Activated T-cell treated with anti-CD3 and anti-CD28 coated beads, Interleukin-2, amount 50 U/mL, for 72 hours (primary cell): Measurements from ENCODE around the gene SERINC4. TPM values are rescaled to one million over a fixed set of nuclear protein-coding genes. Genes with fewer than 3 reads are reported as not detected.
"Not testable (repeated sequence)": the region's sequence is repeated elsewhere in the genome, so short reads cannot be mapped to it uniquely, and the experiment has no call there.

ENCODE experiments used
- ATAC-seq, 2 donors: fragments of 150-1000 bp; cut with Tn5 transposase; replicated peaks in 1 of 2; 2 replicates each; pipeline ENCODE4 v1.10.0; 2021; ENCODE audit warnings: moderate library complexity in 2 of 2, mild to moderate bottlenecking in 1 of 2
- DNase-seq, 2 donors: peaks; one replicate each; pipeline ENCODE4 v3.0.0; 2021 to 2022; ENCODE audit warnings: mixed read lengths in 1 of 2
- H3K27ac Mint-ChIP-seq: one replicate; pipeline ENCODE4 v1.8.0; 2022; ENCODE audit warnings: mild to moderate bottlenecking, moderate library complexity, mixed read lengths
- H3K27me3 Mint-ChIP-seq: one replicate; pipeline ENCODE4 v1.8.0; 2022; ENCODE audit warnings: low read depth, mixed read lengths
- H3K36me3 Mint-ChIP-seq, 2 donors: one replicate each; pipeline ENCODE4 v1.8.0; 2022; ENCODE audit warnings: mixed read lengths in 2 of 2, mild to moderate bottlenecking in 1 of 2; ENCODE audit not compliant: insufficient read depth in 2 of 2
- H3K4me1 Mint-ChIP-seq: one replicate; pipeline ENCODE4 v1.8.0; 2022; ENCODE audit warnings: low read depth, mixed read lengths
- H3K4me3 Mint-ChIP-seq, 2 donors: one replicate each; pipeline ENCODE4 v1.8.0; 2022; ENCODE audit warnings: mild to moderate bottlenecking in 2 of 2, mixed read lengths in 2 of 2, moderate library complexity in 2 of 2
- H3K9me3 Mint-ChIP-seq, 2 donors: one replicate each; pipeline ENCODE4 v1.8.0; 2022; ENCODE audit warnings: mixed read lengths in 2 of 2
- total RNA-seq, 2 donors: library from RNA; stranded (reverse); gene quantifications; one replicate each; pipeline ENCODE4 v1.2.3, GENCODE V29; 2022

Gene SERINC4
- total RNA-seq, 2 donors from 2014 or later, result 0.14 to 0.23 TPM

DNA sequence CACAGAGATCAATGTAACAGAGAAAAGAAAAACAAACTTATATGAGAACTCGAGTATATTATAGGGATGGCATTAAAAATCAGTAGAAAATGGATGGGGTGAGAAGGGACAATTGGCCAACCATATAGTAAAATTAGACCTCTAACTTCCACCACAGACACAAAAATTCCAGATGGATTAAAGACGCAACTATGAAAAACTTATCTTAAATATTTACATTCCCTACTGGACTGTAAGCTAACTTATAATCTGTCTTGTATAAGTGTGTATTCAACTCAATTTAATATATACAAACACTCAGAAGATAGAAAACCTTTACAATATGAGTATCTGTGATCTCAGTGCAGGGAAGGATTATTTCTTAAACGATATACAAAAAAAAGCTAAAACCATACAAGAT lies 21.5 kb upstream of the SERINC4 start:
- DNase-seq (no peak), ATAC-seq (no peak)
- H3K36me3 Mint-ChIP-seq, result peaks cover 8 to 22% of the 10 kb centered on the region in 2 donors
- peak overlapping the region; percentile 91 for H3K27ac Mint-ChIP-seq
- peak overlapping the region; percentile 48 to 77 for H3K4me3 Mint-ChIP-seq
- H3K27me3 Mint-ChIP-seq, result no peaks in the 10 kb centered on the region
- H3K9me3 Mint-ChIP-seq, result no peaks in the 10 kb centered on the region
- H3K4me1 Mint-ChIP-seq, result peaks cover 66% of the 10 kb centered on the region

DNA sequence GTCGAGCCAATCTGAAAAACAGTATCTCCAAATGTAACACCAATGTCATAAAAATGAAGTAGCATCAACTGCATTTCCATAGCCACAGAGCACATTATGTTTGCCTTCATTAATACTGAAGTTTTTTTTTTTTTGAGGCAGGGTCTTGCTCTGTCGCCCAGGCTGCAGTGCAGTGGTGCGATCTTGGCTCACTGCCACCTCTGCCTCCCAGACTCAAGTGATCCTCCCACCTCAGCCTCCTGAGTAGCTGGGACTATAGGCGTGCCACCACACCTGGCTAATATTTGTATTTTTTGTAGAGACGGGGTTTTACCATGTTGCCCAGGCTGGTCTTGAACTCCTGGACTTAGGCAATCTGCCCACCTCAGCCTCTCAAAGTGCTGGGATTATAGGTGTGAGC lies 15.0 kb upstream of the SERINC4 start:
- DNase-seq, H3K27me3 Mint-ChIP-seq, ATAC-seq, H3K4me3 Mint-ChIP-seq, H3K9me3 Mint-ChIP-seq: not testable (repeated sequence)
- peaks cover 14% of the 10 kb centered on the region for H3K4me1 Mint-ChIP-seq
- peak overlapping the region; percentile 20 for H3K27ac Mint-ChIP-seq
- peaks cover 15 to 29% of the 10 kb centered on the region in 2 donors for H3K36me3 Mint-ChIP-seq

DNA sequence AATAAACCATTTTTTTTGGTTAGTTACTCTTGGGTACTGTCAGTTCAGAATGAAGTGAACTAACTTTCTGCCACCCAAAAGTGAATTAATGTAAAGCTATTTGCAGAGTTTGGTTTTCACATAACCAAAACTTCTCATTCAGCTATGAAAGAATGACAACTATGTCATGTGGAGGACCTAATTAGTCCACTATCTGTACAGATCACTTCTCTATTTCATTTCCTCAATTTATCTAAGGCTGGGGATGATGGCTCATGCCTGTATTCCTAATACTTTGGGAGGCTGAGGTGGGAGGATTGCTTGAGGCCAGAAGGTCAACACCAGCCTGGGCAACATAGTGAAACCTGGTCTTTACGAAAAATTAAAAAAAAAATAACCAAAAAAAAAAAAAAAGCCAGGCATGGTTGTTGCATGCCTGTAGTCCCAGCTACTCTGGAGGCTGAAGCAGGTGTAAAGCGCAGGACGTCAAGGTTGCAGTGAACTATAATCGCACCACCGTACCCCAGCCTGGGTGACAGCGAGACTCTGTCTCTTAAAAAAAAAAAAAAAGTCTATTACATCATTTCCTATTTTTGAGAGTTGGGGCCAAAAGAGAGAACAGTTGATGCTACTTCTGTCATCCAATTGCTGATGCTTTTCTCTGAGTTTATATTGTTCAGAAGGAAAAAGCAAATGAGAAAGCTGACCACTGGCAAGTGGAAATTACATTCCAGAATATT lies 9.1 kb upstream of the SERINC4 start:
- Mint-ChIP-seq H3K36me3 (peaks cover 22 to 33% of the 10 kb centered on the region in 2 donors), H3K9me3 (no peaks in the 10 kb centered on the region), H3K27ac (peak overlapping the region; percentile 91)

DNA sequence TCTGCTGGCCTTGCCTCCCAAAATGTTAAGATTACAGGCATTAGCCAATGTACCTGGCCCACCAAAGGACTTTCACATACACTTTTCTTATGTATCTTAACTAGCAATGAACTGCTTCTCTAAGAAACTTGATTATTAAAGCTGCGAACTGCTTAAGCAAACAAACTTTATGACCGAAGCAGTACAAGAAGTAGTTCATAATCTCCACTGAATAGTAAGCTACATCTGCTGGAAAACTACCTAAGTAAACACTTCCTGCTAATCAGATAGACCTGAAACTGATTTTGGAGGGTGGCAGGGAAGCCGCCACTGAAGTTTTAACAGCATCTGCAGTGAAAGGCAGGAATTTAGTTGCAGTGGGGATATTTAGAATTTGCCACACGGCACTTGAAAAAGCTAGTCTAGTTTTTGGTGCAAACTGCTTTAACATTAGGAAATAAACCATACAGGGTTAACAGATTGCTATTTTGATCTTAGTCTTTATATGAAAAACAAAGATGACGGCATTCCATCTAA lies 8.5 kb upstream of the SERINC4 start:
- Mint-ChIP-seq H3K4me1 (peaks cover 4% of the 10 kb centered on the region), H3K9me3 (no peaks in the 10 kb centered on the region), H3K36me3 (peaks cover 22 to 37% of the 10 kb centered on the region in 2 donors), H3K27ac (no peak overlapping the region), H3K4me3 (no peak overlapping the region), H3K27me3 (no peaks in the 10 kb centered on the region)
- DNase-seq, result no peak
- no peak for ATAC-seq

More for the DNA sequence above, 9.1 kb upstream of the SERINC4 start:
- DNase-seq, result no peak
- Mint-ChIP-seq H3K4me1 (peaks cover 4% of the 10 kb centered on the region), H3K27me3 (no peaks in the 10 kb centered on the region), H3K4me3 (no peak overlapping the region)
- no peak for ATAC-seq

DNA sequence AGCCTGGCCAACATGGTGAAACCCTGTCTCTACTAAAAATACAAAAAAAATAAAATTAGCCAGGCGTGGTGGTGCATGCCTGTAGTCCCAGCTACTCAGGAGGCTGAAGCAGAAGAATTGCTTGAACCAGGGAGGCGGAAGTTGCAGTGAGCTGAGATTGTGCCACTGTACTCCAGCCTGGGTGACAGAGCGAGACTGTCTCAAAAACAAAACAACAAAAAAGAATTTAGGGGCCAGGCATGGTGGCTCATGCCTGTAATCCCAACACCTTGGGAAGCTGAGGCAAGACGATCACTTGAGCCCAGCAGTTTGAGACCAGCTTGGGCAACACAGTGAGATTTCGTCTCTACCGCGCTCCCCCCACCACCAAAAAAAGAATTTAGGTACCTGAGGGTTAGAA lies 2.7 kb upstream of the SERINC4 start:
- H3K36me3 Mint-ChIP-seq, result peaks cover 16 to 42% of the 10 kb centered on the region in 2 donors
- not testable (repeated sequence) for H3K27me3 Mint-ChIP-seq, H3K4me3 Mint-ChIP-seq, H3K9me3 Mint-ChIP-seq, DNase-seq, ATAC-seq, H3K27ac Mint-ChIP-seq
- peaks cover 34% of the 10 kb centered on the region for H3K4me1 Mint-ChIP-seq

DNA sequence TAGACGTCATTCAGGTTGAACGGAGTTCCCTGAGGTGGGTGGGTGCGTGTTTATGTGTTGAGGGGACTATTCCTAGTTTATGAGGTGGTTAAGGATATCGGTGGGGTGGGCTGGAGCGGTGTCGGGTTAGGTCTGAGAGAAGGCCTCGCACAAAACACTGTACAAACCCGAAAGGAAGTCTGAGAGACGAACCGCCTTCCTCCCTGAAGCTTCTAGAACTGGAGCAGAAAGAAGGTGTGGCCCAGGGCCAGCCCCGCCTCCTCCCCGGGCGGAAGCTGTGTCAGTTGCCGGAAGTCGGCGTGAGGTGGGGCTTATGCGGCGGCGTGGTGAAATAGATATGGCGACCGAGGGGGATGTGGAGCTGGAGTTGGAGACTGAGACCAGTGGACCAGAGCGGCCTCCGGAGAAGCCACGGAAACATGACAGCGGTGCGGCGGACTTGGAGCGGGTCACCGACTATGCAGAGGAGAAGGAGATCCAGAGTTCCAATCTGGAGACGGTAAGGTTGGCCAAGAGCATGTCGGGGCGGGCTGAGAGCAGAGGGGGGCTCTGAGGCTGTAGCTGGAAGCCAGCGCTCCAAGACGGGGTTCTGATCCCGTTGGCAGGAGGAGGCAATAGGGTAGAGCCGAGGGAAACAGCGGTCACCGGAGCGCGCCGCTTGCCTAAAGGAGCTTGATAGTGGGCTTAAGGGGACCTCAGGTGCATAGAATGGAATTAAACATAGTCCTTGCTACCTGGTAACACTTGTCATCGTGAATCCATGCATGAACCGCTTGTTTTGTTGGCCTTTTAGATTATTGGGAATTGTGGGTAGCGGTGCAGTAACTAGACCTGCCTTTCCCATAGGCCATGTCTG lies 494 bp upstream of the SERINC4 start, which contains the start of gene HYPK:
TSS of gene HYPK (plus strand) at position 314 of the 856 bp plus-strand sequence. CDS start at position 338, 24 bp downstream.
- DNase-seq (peak; percentile 94), ATAC-seq (peak; percentile 98)
- H3K4me3 Mint-ChIP-seq, result peak within 1 kb of the TSS; percentile 89 to 91
- H3K36me3 Mint-ChIP-seq, result peaks cover 7 to 39% of the 10 kb centered on the region in 2 donors
- peak within 1 kb of the TSS; percentile 89 for H3K27ac Mint-ChIP-seq
- no peaks in the 10 kb centered on the region for H3K9me3 Mint-ChIP-seq
- no peaks in the 10 kb centered on the region for H3K27me3 Mint-ChIP-seq
- H3K4me1 Mint-ChIP-seq, result peaks cover 46% of the 10 kb centered on the region

DNA sequence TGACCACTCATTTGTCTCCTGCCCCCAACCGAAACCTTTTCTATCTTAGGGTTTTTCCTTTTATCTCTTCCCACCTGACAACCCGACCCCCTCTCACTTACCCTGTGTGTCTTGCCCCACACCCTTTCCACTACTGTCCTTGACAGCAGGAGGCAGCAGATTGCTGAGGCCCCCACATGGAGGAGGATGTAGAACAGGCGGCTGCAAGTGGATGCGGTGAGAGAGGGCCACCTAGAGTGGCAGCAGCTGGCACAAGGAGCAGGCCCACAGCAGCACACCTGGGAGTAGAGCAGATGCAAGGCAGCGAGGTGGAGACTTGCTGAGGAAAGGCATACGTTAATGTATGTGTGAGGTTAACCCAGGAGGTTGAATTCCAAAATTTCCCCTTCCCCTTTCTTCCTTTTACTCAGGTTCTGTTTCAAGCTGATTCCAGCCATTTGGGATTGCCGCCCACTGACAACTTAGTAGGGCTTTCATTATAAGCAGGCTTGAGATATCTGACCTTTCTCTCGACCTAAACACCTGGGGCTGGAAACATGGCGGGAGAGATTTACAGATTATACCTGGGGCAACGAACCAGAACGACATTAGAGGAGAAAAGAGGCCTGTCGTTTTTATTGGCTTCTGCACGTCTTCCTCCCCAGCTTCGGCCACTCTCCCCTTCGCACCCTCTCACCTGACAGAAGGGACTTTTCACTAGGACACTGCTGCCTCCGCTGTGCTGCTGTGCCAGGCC lies 643 bp downstream of the SERINC4 start:
- H3K4me1 Mint-ChIP-seq, result peaks cover 57% of the 10 kb centered on the region
- H3K27me3 Mint-ChIP-seq, result no peaks in the 10 kb centered on the region
- H3K4me3 Mint-ChIP-seq, result peak overlapping the region; percentile 20 to 91
- DNase-seq (no peak), ATAC-seq (no peak)
- no peaks in the 10 kb centered on the region for H3K9me3 Mint-ChIP-seq
- peaks cover 12 to 42% of the 10 kb centered on the region in 2 donors for H3K36me3 Mint-ChIP-seq
- no peak overlapping the region for H3K27ac Mint-ChIP-seq

DNA sequence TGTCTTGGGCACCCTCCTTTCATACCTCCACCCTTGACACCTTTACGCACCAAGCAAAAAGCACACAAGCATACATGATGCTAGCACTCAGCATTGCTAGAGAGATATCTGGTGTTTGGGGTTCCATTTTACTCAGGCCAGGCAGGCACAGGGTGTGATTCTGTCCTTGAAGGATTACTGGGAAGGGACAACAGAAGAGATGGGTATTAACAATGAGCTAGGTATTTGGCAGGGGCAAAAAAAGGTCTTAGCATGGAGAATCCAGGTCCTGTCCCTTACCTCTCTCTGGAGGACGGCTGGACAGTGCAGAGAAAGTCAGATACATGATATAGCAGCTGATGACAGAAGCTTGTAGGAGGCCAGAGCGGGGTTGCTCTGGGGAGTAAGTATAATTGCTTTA lies 3.5 kb downstream of the SERINC4 start:
- no peaks in the 10 kb centered on the region for H3K9me3 Mint-ChIP-seq
- H3K27ac Mint-ChIP-seq, result peak overlapping the region; percentile 27
- peaks cover 21 to 48% of the 10 kb centered on the region in 2 donors for H3K36me3 Mint-ChIP-seq
- ATAC-seq (no peak), DNase-seq (no peak)
- no peak overlapping the region for H3K4me3 Mint-ChIP-seq
- no peaks in the 10 kb centered on the region for H3K27me3 Mint-ChIP-seq
- peaks cover 68% of the 10 kb centered on the region for H3K4me1 Mint-ChIP-seq

DNA sequence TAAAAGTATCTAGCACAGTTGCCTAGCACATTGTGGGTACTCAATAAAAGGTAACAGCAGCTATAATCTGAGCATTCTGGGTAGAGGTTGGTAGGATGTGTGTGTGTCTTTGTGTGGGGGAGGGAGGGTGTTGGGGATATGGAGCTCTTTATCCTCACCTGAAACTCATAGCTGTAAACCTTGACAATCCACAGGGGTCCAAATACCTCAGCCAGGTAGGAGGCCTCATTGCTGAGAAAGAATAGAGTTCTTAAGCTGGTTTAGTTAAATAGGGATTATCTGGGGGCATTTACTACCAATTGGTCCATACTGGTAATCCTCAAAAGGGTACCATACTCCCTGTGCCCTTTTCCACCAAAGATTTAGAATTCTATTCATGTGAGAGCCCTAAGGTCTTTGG lies 4.0 kb downstream of the SERINC4 start:
- peaks cover 67% of the 10 kb centered on the region for H3K4me1 Mint-ChIP-seq
- ATAC-seq, result no peak
- no peak overlapping the region for H3K27ac Mint-ChIP-seq
- peaks cover 21 to 42% of the 10 kb centered on the region in 2 donors for H3K36me3 Mint-ChIP-seq
- DNase-seq, result no peak
- H3K4me3 Mint-ChIP-seq, result no peak overlapping the region
- no peaks in the 10 kb centered on the region for H3K27me3 Mint-ChIP-seq
- H3K9me3 Mint-ChIP-seq, result no peaks in the 10 kb centered on the region

DNA sequence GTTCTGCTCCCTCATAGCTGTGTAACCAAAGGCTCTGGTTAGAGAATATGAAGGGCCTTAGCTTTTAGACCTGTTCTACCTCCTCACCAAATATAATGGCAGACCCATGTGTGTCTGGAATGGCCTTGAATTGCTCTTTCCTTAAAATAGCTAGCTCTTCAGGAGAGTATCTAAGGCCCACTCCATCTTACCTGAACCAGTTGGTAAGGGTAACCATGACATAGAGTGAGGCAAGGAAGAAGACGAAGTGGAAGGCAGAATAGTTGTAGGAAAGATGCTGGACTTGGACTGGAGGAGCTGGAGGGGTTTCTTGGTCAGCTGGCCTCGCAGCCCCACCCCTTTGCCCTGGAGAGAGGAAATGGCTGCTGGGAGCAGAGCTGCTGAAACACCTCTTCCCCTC lies 4.8 kb downstream of the SERINC4 start:
- DNase-seq, result no peak
- H3K4me3 Mint-ChIP-seq, result no peak overlapping the region
- no peaks in the 10 kb centered on the region for H3K9me3 Mint-ChIP-seq
- peaks cover 65% of the 10 kb centered on the region for H3K4me1 Mint-ChIP-seq
- no peak for ATAC-seq
- H3K27me3 Mint-ChIP-seq, result no peaks in the 10 kb centered on the region
- no peak overlapping the region for H3K27ac Mint-ChIP-seq
- H3K36me3 Mint-ChIP-seq, result peaks cover 19 to 37% of the 10 kb centered on the region in 2 donors

DNA sequence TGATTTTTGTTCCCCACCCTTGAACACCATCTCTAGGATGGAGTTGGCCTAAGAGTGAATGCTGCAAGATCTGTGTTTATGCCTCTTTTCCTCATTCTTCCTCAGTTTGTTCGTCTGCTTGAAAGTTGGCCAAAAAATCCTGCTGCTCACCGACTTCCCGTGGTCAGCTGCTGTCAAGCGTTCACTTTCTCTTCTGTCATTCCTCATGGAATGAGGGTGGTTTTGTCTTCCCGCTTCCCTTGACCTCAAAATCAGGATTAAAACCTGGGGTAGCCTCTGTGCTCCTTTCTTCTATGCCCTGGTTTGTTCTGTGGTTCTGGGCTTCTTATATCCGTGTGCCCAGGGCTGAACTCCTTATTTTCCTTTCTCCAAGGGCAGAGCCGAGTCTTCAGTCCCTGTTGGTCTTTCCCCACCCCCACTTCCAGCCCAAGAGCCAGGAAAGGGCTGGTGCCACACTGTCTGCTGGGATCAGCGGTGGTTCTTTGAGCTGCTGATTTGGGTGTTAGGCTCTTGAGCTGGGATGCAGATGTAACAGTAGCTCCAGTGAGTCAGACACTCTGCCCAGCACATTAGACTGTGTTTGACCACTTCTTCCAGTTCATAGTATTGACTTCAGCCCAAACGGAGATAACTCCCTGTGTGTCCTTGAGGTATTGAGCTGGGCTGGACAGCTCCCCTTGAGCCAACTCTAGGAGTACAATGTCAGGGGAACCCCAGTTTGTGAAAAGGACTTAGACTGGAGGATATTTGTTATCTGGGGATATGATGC lies 5.6 kb downstream of the SERINC4 start:
- H3K4me1 Mint-ChIP-seq, result peaks cover 57% of the 10 kb centered on the region

DNA sequence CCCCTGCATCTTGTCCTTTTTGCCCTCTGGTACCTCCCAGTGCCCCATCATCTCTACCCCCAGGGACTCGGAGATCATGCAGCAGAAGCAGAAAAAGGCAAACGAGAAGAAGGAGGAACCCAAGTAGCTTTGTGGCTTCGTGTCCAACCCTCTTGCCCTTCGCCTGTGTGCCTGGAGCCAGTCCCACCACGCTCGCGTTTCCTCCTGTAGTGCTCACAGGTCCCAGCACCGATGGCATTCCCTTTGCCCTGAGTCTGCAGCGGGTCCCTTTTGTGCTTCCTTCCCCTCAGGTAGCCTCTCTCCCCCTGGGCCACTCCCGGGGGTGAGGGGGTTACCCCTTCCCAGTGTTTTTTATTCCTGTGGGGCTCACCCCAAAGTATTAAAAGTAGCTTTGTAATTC lies 6.4 kb downstream of the SERINC4 start:
- peaks cover 19 to 29% of the 10 kb centered on the region in 2 donors for H3K36me3 Mint-ChIP-seq
- H3K4me3 Mint-ChIP-seq, result peak overlapping the region; percentile 97
- H3K4me1 Mint-ChIP-seq, result peaks cover 49% of the 10 kb centered on the region
- ATAC-seq (no peak), DNase-seq (no peak)
- peak overlapping the region; percentile 97 for H3K27ac Mint-ChIP-seq
- H3K27me3 Mint-ChIP-seq, result no peaks in the 10 kb centered on the region
- H3K9me3 Mint-ChIP-seq, result no peaks in the 10 kb centered on the region

More for the DNA sequence above, 5.6 kb downstream of the SERINC4 start:
- no peaks in the 10 kb centered on the region for H3K9me3 Mint-ChIP-seq
- ATAC-seq, result no peak
- no peak for DNase-seq
- H3K4me3 Mint-ChIP-seq, result peak overlapping the region; percentile 97
- H3K27me3 Mint-ChIP-seq, result no peaks in the 10 kb centered on the region
- peak overlapping the region; percentile 97 for H3K27ac Mint-ChIP-seq
- peaks cover 19 to 32% of the 10 kb centered on the region in 2 donors for H3K36me3 Mint-ChIP-seq
